Sigmoid colon (tissue), 7 donors: ENCODE measurements around the gene DAAM1. TPM values are rescaled to one million over a fixed set of nuclear protein-coding genes. Genes with fewer than 3 reads are reported as not detected.

Experiments
- DNase-seq: peaks from one replicate; pipeline ENCODE4 v3.0.0-alpha.2; 2019
- H3K27ac ChIP-seq, 4 donors: fragments of 200-600 bp; sonication (generic); one replicate each; pipeline ENCODE4 v1.5.1; 2016 to 2019; ENCODE audit warnings: mild to moderate bottlenecking in 1 of 4
- H3K27me3 ChIP-seq, 3 donors: fragments of 200-600 bp; sonication (generic); one replicate each; pipeline ENCODE4 v1.5.1; 2019; ENCODE audit warnings: mild to moderate bottlenecking in 1 of 3
- H3K36me3 ChIP-seq, 4 donors: fragments of 200-600 bp; sonication (generic); one replicate each; pipeline ENCODE4 v1.5.1; 2016 to 2019
- H3K4me1 ChIP-seq, 4 donors: fragments of 200-600 bp; sonication (generic); one replicate each; pipeline ENCODE4 v1.5.1; 2017 to 2019
- H3K4me3 ChIP-seq, 4 donors: fragments of 200-600 bp; sonication (generic); one replicate each; pipeline ENCODE4 v1.5.1; 2017 to 2019; ENCODE audit warnings: mild to moderate bottlenecking in 2 of 4, moderate library complexity in 1 of 4
- H3K9me3 ChIP-seq, 4 donors: fragments of 200-600 bp in 3 of 4; sonication (generic) in 3 of 4; one replicate each; pipeline versions ENCODE4 v1.5.1 to v1.6.1; 2013 to 2019
- EP300 ChIP-seq, 4 donors: sonication (generic); formaldehyde crosslinking; IDR thresholded peaks; one replicate each; pipeline ENCODE4 v1.6.1; 2017; ENCODE audit warnings: antibody characterized with exemption in 4 of 4
- POLR2A ChIP-seq, 2 donors: fragments of 450-650 bp; IDR thresholded peaks; one replicate each; pipeline ENCODE4 v1.6.1; 2016; ENCODE audit warnings: antibody characterized with exemption in 2 of 2, mild to moderate bottlenecking in 2 of 2, moderate library complexity in 2 of 2
- POLR2AphosphoS5 ChIP-seq, 4 donors: sonication (generic); formaldehyde crosslinking; IDR thresholded peaks; one replicate each; pipeline ENCODE4 v1.6.1; 2017; ENCODE audit warnings: antibody characterized with exemption in 4 of 4
- WGBS, 2 donors: extraction: QIAGEN DNeasy Blood & Tissue Kit; methylation state at CpG; one replicate each; pipeline ENCODE4 v1.1.7; 2013; 5-methylcytosine and 5-hydroxymethylcytosine counted together
- intact Hi-C: fragments of 100-400 bp; cut with DNase I; formaldehyde crosslinking; loops from one replicate; pipeline ENCODE4 v1.15.1; 2023
- polyA plus RNA-seq, 3 donors: library from polyadenylated mRNA; stranded (reverse); fragments of 200-250 nt; gene quantifications; one replicate each; pipeline ENCODE4 v1.2.3, GENCODE V29; 2013
- total RNA-seq, 4 donors: library from RNA; depleted of rRNA; stranded (reverse); fragments of >200 nt; gene quantifications; one replicate each; pipeline ENCODE4 v1.1.0, GENCODE V29; 2016
- TF ChIP-seq, protein P1 (sequence below), 4 experiments: fragments of 450-650 bp in 3 of 4; fragments of 200-600 bp in 1 of 4; IDR thresholded peaks; one replicate each; pipeline ENCODE4 v1.5.1; 2016 to 2019; ENCODE audit warnings: antibody characterized with exemption in 4 of 4, mild to moderate bottlenecking in 3 of 4, moderate library complexity in 2 of 4
- donor health status: healthy with polysubstance abuse.
- donor health status: Bipolar disorder and iron deficiency.
- donor health status: healthy.

DAAM1 gene
- total and polyA plus RNA-seq, 7 donors: 11.4 to 77.8 (median 47.5) TPM

DNA sequence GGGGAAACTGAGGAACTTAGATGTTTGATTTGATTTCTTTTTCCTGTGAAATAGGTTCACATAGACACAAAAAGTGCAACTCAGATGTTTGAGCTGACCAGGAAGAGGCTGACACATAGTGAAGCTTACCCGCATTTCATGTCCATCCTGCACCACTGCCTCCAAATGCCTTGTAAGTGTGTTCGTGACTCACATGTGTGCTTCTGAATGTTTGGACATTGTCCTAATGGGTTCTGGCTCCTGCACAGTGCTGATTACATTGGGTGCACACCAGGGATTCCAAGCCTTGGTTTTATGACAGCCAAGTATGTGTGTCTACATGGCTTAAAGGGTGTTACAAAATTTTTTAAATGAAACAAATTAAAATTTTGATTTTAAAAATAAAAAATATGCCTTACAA is 137.4 kb downstream of the DAAM1 start:
- Histone ChIP-seq H3K4me1 (peaks cover 0 to 29% (median 24%) of the 10 kb centered on the region in 4 donors), H3K4me3 (no peak overlapping the region), H3K9me3 (no peaks in the 10 kb centered on the region), H3K27me3 (no peaks in the 10 kb centered on the region), H3K36me3 (peaks cover 5 to 39% (median 15%) of the 10 kb centered on the region in 4 donors), H3K27ac (peak overlapping the region in 1 of 4 donors; percentile 18)
- WGBS, 2 donors: 80 to 86% methylated on average over 2 of the region's 2 CpGs
- TF ChIP-seq POLR2A (IDR thresholded peaks at IDR 0.05): no peak
- no peak for TF ChIP-seq EP300 (IDR thresholded peaks at IDR 0.05)
- no peak for TF ChIP-seq POLR2AphosphoS5 (IDR thresholded peaks at IDR 0.05)
- TF ChIP-seq, protein P1, sequence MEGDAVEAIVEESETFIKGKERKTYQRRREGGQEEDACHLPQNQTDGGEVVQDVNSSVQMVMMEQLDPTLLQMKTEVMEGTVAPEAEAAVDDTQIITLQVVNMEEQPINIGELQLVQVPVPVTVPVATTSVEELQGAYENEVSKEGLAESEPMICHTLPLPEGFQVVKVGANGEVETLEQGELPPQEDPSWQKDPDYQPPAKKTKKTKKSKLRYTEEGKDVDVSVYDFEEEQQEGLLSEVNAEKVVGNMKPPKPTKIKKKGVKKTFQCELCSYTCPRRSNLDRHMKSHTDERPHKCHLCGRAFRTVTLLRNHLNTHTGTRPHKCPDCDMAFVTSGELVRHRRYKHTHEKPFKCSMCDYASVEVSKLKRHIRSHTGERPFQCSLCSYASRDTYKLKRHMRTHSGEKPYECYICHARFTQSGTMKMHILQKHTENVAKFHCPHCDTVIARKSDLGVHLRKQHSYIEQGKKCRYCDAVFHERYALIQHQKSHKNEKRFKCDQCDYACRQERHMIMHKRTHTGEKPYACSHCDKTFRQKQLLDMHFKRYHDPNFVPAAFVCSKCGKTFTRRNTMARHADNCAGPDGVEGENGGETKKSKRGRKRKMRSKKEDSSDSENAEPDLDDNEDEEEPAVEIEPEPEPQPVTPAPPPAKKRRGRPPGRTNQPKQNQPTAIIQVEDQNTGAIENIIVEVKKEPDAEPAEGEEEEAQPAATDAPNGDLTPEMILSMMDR (IDR thresholded peaks at IDR 0.05): no peak
- intact Hi-C loops: no loop called here
- DNase-seq: no peak

DNA sequence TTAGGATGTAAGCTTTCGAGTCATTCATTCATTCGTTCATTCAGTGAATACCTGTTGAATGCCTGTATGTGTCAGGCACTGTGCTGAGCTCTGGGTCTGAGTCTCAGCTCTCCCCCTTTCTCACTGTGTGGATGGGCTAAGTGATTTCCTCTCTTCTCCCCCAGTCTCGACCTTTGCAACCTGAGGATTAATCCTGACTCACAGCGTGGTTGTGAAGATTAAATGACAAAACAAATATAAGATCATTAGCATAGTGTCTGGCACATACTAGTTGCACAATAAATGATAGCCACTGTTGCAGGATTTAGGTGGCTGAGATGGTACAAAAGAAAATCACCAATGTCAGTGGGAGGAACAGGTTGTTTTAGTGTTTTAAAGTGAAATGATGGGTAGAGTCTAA is 140.0 kb downstream of the DAAM1 start:
- H3K4me1 ChIP-seq: peaks cover 0 to 38% (median 32%) of the 10 kb centered on the region in 4 donors
- 89 to 91% methylated on average over 4 of the region's 4 CpGs for WGBS, 2 donors
- no peak for DNase-seq
- H3K9me3 ChIP-seq: no peaks in the 10 kb centered on the region
- intact Hi-C loops: loop anchor here (1.0 kb wide), 1 partner anchor 10 kb away; no protein-coding TSS in a partner anchor
- peaks cover 5 to 51% (median 21%) of the 10 kb centered on the region in 4 donors for H3K36me3 ChIP-seq
- TF ChIP-seq, protein P1 (IDR thresholded peaks at IDR 0.05): no peak
- TF ChIP-seq EP300 (IDR thresholded peaks at IDR 0.05) (no peak), POLR2AphosphoS5 (IDR thresholded peaks at IDR 0.05) (no peak), POLR2A (IDR thresholded peaks at IDR 0.05) (no peak)
- H3K27me3 ChIP-seq: no peaks in the 10 kb centered on the region
- peak overlapping the region in 3 of 4 donors; percentile 82 to 89 (median 85) for H3K27ac ChIP-seq
- H3K4me3 ChIP-seq: no peak overlapping the region

GRCh38 chr14:59330455-59330854 is 142.0 kb downstream of the DAAM1 start:
- 78 to 95% methylated on average over 5 of the region's 5 CpGs for WGBS, 2 donors
- Histone ChIP-seq H3K4me1 (peaks cover 0 to 58% (median 50%) of the 10 kb centered on the region in 4 donors), H3K36me3 (peaks cover 5 to 43% (median 21%) of the 10 kb centered on the region in 4 donors), H3K4me3 (no peak overlapping the region), H3K27ac (peak overlapping the region; percentile 73 to 89 (median 84)), H3K27me3 (no peaks in the 10 kb centered on the region), H3K9me3 (no peaks in the 10 kb centered on the region)
- intact Hi-C loops: loop anchor here (5.0 kb wide), 1 partner anchor 118 kb away; no protein-coding TSS in a partner anchor
- no peak for DNase-seq
- TF ChIP-seq POLR2AphosphoS5 (IDR thresholded peaks at IDR 0.05): peak in 1 of 4 donors; percentile 22
- TF ChIP-seq EP300 (IDR thresholded peaks at IDR 0.05): no peak
- TF ChIP-seq, protein P1 (IDR thresholded peaks at IDR 0.05): no peak
- TF ChIP-seq POLR2A (IDR thresholded peaks at IDR 0.05): no peak

GRCh38 chr14:59331217-59331616 is 142.8 kb downstream of the DAAM1 start:
- 93 to 95% methylated on average over 3 of the region's 3 CpGs for WGBS, 2 donors
- intact Hi-C loops: loop anchor here (5.0 kb wide), 1 partner anchor 119 kb away; no protein-coding TSS in a partner anchor
- no peak for TF ChIP-seq EP300 (IDR thresholded peaks at IDR 0.05)
- no peak for TF ChIP-seq POLR2A (IDR thresholded peaks at IDR 0.05)
- TF ChIP-seq, protein P1 (IDR thresholded peaks at IDR 0.05): no peak
- no peak for TF ChIP-seq POLR2AphosphoS5 (IDR thresholded peaks at IDR 0.05)

More at GRCh38 chr14:59331217-59331616, 142.8 kb downstream of the DAAM1 start:
- no peak for DNase-seq
- H3K4me3 ChIP-seq: no peak overlapping the region
- no peaks in the 10 kb centered on the region for H3K27me3 ChIP-seq
- peaks cover 5 to 36% (median 18%) of the 10 kb centered on the region in 4 donors for H3K36me3 ChIP-seq
- peaks cover 0 to 65% (median 54%) of the 10 kb centered on the region in 4 donors for H3K4me1 ChIP-seq
- peak overlapping the region; percentile 73 to 89 (median 84) for H3K27ac ChIP-seq
- no peaks in the 10 kb centered on the region for H3K9me3 ChIP-seq
